Measurements from ENCODE around the gene C10orf95. TPM values are rescaled to one million over a fixed set of nuclear protein-coding genes. Genes with fewer than 3 reads are reported as not detected.

C10orf95 gene
- total RNA-seq, 1 donor from 2014 or later, result 0.18 TPM

GRCh38 chr10:102408131-102408727 is 43.1 kb downstream of the C10orf95 start:
- Mint-ChIP-seq H3K4me1 (ENCODE audit: unreplicated experiment) (peaks cover 19% of the 10 kb centered on the region), H3K27me3 (ENCODE audit: unreplicated experiment) (peaks cover 35% of the 10 kb centered on the region), H3K4me3 (ENCODE audit: unreplicated experiment) (peak overlapping the region; percentile 60), H3K36me3 (ENCODE audit: low read depth, unreplicated experiment) (peaks cover 12% of the 10 kb centered on the region), H3K27ac (ENCODE audit: unreplicated experiment) (no peak overlapping the region), H3K9me3 (ENCODE audit: unreplicated experiment) (no peaks in the 10 kb centered on the region)
- TF ChIP-seq CTCF (IDR thresholded peaks at IDR 0.05; ENCODE audit: unreplicated experiment), result no peak
- no peak for DNase-seq (ENCODE audit: low spot score)

- H3K27me3 Mint-ChIP-seq (ENCODE audit: unreplicated experiment), result peaks cover 35% of the 10 kb centered on the region
- peaks cover 12% of the 10 kb centered on the region for H3K36me3 Mint-ChIP-seq (ENCODE audit: low read depth, unreplicated experiment)
- no peak overlapping the region for H3K27ac Mint-ChIP-seq (ENCODE audit: unreplicated experiment)
- no peak for TF ChIP-seq CTCF (IDR thresholded peaks at IDR 0.05; ENCODE audit: unreplicated experiment)
- no peaks in the 10 kb centered on the region for H3K9me3 Mint-ChIP-seq (ENCODE audit: unreplicated experiment)
- H3K4me3 Mint-ChIP-seq (ENCODE audit: unreplicated experiment), result no peak overlapping the region
- no peak for DNase-seq (ENCODE audit: low spot score)
- peaks cover 19% of the 10 kb centered on the region for H3K4me1 Mint-ChIP-seq (ENCODE audit: unreplicated experiment)
These were observed 43.8 kb downstream of the C10orf95 start for GRCh38 chr10:102407425-102408130.

- DNase-seq (ENCODE audit: low spot score), result no peak
- TF ChIP-seq CTCF (IDR thresholded peaks at IDR 0.05; ENCODE audit: unreplicated experiment), result no peak
- Mint-ChIP-seq H3K27ac (ENCODE audit: unreplicated experiment) (no peak overlapping the region), H3K4me3 (ENCODE audit: unreplicated experiment) (no peak overlapping the region), H3K4me1 (ENCODE audit: unreplicated experiment) (peaks cover 19% of the 10 kb centered on the region), H3K9me3 (ENCODE audit: unreplicated experiment) (no peaks in the 10 kb centered on the region), H3K27me3 (ENCODE audit: unreplicated experiment) (peaks cover 35% of the 10 kb centered on the region), H3K36me3 (ENCODE audit: low read depth, unreplicated experiment) (peaks cover 12% of the 10 kb centered on the region)
These were observed 44.5 kb downstream of the C10orf95 start for GRCh38 chr10:102406815-102407214.

GRCh38 chr10:102405632-102406031 is 45.7 kb downstream of the C10orf95 start:
- Mint-ChIP-seq H3K4me1 (ENCODE audit: unreplicated experiment) (peaks cover 12% of the 10 kb centered on the region), H3K4me3 (ENCODE audit: unreplicated experiment) (no peak overlapping the region), H3K27ac (ENCODE audit: unreplicated experiment) (peak overlapping the region; percentile 19), H3K27me3 (ENCODE audit: unreplicated experiment) (peaks cover 34% of the 10 kb centered on the region), H3K9me3 (ENCODE audit: unreplicated experiment) (no peaks in the 10 kb centered on the region), H3K36me3 (ENCODE audit: low read depth, unreplicated experiment) (peaks cover 12% of the 10 kb centered on the region)
- DNase-seq (ENCODE audit: low spot score), result no peak
- no peak for TF ChIP-seq CTCF (IDR thresholded peaks at IDR 0.05; ENCODE audit: unreplicated experiment)

GRCh38 chr10:102405108-102405571 is 46.2 kb downstream of the C10orf95 start:
- no peak overlapping the region for H3K27ac Mint-ChIP-seq (ENCODE audit: unreplicated experiment)
- no peak overlapping the region for H3K4me3 Mint-ChIP-seq (ENCODE audit: unreplicated experiment)
- no peak for TF ChIP-seq CTCF (IDR thresholded peaks at IDR 0.05; ENCODE audit: unreplicated experiment)
- peaks cover 12% of the 10 kb centered on the region for H3K36me3 Mint-ChIP-seq (ENCODE audit: low read depth, unreplicated experiment)
- H3K4me1 Mint-ChIP-seq (ENCODE audit: unreplicated experiment), result peaks cover 12% of the 10 kb centered on the region
- no peaks in the 10 kb centered on the region for H3K9me3 Mint-ChIP-seq (ENCODE audit: unreplicated experiment)
- peaks cover 36% of the 10 kb centered on the region for H3K27me3 Mint-ChIP-seq (ENCODE audit: unreplicated experiment)
- DNase-seq (ENCODE audit: low spot score), result no peak
